ENCODE measurements around the gene TRAF1.

Gene TRAF1

GRCh38 chr9:120895951-120896350 is 30.6 kb downstream of the TRAF1 start:
- no peak for TF ChIP-seq CTCF (IDR thresholded peaks at IDR 0.05; ENCODE audit: low read depth, low read length)
- H3K4me3 ChIP-seq (ENCODE audit: low read depth, low read length): no peak overlapping the region

GRCh38 chr9:120894321-120895148 is 32.1 kb downstream of the TRAF1 start:
- no peak overlapping the region for H3K4me3 ChIP-seq (ENCODE audit: low read depth, low read length)
- no peak for TF ChIP-seq CTCF (IDR thresholded peaks at IDR 0.05; ENCODE audit: low read depth, low read length)

- TF ChIP-seq CTCF (IDR thresholded peaks at IDR 0.05; ENCODE audit: low read depth, low read length): no peak
- H3K4me3 ChIP-seq (ENCODE audit: low read depth, low read length): no peak overlapping the region
Measured at GRCh38 chr9:120893611-120894307, 32.8 kb downstream of the TRAF1 start.

GRCh38 chr9:120892748-120893610 is 33.6 kb downstream of the TRAF1 start:
- TF ChIP-seq CTCF (IDR thresholded peaks at IDR 0.05; ENCODE audit: low read depth, low read length): no peak
- H3K4me3 ChIP-seq (ENCODE audit: low read depth, low read length): no peak overlapping the region

GRCh38 chr9:120891884-120892747 is 34.5 kb downstream of the TRAF1 start:
- TF ChIP-seq CTCF (IDR thresholded peaks at IDR 0.05; ENCODE audit: low read depth, low read length): no peak

GRCh38 chr9:120891245-120891883 is 35.2 kb downstream of the TRAF1 start:
- no peak overlapping the region for H3K4me3 ChIP-seq (ENCODE audit: low read depth, low read length)
- no peak for TF ChIP-seq CTCF (IDR thresholded peaks at IDR 0.05; ENCODE audit: low read depth, low read length)

More at GRCh38 chr9:120891884-120892747, 34.5 kb downstream of the TRAF1 start:
- no peak overlapping the region for H3K4me3 ChIP-seq (ENCODE audit: low read depth, low read length)

Data from WI38 (cell line).